Ureter (tissue), 1 donor: ENCODE measurements around the gene ADAMTS2. TPM values are rescaled to one million over a fixed set of nuclear protein-coding genes. Genes with fewer than 3 reads are reported as not detected.

ENCODE experiments used
- DNase-seq: peaks from one replicate; pipeline ENCODE4 v3.0.0-alpha.2; 2020; ENCODE audit warnings: low spot score
- total RNA-seq: library from RNA; stranded (reverse); gene quantifications from one replicate; pipeline ENCODE4 v1.2.4, GENCODE V29; 2023
- donor health status: DM: yes; HTN: yes; CAD: no.

The ADAMTS2 gene
- total RNA-seq, 1 donor from 2014 or later = 13.3 TPM

DNA sequence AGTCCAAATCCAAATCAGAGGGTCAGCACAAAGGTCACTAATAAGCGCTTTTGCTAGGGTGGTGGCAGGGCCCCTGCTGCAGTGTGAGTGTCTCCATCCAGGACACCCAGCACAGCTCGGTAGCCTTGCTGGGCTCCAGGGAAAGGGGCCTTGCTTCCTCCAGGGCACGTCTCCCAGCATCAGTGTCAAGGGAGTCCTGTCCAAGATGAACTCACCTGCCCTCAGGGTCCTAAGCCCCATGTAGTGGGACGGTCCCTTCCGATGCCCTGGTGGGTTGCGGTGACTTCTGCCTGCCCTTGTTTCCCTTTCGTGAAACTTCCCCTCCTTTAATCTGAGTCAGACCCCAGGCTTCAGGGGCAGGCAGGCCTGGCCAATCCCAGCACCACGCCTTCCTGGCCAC, 183.4 kb downstream of the ADAMTS2 start:
- DNase-seq = no peak

DNA sequence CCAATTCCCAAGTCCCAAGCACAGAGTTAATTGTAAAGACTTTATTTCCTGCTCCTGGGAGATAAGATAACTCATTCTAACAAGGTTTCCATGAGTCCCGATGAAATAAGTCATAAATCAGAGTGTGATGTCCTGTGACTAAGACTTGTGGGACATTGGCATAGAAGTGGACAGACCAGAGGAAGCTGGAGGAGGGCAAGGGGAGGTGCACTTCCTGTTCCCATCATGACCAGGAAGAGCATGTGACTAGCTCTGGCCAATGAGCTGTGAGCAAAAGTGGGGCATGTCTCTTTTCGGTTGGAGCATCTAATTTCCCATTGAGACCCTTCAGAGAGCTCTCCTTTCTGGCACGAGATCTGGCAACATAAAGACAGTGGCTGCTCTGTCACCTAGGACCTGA, 184.7 kb downstream of the ADAMTS2 start:
- DNase-seq = no peak

DNA sequence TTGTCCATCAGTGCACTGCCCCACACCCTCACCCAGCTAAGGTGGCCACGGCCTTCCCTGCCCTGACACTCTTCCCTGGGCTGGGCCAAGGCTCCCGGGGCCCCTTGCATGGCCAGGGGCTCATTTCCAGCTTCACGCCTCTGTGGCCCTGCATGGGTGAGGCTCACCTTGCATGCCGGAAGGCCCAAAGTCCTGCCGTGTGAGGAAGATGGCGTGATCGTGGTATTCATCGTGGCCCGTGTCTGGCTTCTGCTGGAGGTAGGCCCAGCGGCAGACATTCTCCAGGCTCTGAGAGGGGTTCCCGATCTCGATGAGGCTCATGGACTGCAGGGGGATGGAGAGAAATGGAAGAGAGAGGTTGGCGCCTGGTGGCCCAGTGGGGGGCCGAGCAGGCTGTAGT, 186.7 kb downstream of the ADAMTS2 start:
- no peak for DNase-seq

DNA sequence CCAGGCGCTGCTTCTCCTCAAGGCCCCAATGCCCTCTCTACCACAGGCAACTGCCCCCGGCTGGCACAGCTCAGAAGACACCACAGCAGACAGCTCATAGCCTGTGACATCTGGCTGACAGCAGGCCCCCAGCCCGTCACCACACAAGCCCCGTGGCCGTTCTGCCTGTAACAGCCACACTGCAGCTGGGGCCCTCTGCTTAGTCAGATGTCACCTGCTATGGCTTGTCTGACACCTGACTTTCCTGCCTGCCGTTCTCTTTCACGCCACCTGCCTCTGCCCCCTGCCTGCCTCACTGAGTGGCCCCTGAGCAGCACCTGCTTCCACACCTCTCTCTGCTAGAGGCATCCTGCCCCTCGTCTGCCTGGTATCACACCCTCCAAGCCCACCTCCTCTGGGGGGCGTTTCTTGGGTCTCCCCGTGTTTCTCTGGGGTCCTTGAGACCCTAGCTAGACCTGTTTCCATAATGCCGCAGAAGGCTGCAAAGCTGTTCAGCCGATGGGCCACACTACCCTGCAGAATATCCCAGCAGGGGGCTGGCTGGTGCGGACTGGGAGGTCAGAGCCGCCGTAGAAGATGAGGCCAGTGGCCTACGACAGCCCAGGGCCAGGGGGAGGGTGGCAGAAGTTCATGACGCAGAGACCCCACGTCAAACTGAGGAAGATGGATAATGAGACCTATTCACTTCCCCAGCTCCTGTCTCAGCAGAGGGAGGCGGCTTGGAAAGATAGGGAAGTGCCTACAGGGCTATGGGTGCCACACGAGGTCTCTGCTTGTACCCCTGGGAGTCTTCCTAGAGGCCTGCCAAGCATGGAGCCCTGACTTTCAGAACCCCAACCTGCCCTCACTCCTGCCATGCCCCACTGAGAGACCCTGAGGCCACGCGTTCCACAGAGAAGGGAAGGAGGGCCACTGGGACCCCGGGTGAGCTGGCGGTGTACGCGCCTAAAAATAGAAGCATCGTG, 190.0 kb downstream of the ADAMTS2 start:
- no peak for DNase-seq

DNA sequence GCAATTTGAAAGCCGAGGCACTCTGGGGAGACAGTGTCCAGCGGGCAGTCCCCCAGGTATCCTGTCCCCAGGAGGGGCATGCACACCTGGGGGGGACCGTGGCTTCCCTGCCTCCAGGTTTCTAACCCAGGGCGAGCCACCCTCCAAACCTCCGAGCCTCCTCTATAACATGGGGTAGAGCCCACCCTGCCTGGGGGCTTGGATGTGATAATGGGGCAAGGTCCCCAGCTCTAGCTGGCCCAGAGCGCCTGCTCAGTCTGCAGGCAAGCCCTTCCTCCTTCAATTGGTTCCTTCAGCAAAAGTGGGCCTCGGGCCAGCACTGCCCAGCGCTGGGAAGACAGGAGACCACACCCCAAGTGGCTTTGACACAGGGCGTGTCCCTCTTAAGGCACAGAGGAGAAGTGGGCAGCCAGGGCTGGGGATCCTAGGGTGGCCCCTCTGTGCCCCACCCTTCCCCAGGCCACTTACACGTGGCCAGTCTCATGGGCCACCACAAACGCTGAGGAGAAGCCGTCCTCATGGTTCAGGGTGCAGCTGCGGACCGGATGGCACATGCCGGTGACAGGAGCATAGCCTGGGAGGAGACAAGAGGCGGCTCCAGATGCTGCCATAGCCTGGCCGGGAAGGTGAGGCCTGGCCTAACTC, 190.8 kb downstream of the ADAMTS2 start:
- DNase-seq = no peak

DNA sequence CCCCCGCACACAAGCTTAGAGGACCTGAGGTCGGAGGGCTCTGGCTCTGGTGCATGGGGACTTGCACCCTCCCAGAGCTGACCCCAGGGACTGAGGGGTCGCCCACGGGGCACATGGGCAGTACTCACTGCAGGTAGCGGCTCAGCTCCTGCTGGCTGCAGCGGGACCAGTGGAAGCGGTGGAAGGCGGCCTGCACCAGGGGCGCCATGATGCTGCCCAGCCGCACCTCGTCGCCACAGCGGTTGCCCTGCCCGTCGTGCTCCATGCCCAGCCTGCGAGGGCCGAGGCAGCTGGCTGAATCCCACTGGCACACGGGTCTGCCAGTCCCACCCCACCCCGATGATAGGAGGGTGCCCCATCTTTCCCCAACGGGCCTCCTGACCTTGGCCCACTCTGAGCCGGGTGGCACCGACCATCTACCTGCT, 191.3 kb downstream of the ADAMTS2 start:
- no peak for DNase-seq

DNA sequence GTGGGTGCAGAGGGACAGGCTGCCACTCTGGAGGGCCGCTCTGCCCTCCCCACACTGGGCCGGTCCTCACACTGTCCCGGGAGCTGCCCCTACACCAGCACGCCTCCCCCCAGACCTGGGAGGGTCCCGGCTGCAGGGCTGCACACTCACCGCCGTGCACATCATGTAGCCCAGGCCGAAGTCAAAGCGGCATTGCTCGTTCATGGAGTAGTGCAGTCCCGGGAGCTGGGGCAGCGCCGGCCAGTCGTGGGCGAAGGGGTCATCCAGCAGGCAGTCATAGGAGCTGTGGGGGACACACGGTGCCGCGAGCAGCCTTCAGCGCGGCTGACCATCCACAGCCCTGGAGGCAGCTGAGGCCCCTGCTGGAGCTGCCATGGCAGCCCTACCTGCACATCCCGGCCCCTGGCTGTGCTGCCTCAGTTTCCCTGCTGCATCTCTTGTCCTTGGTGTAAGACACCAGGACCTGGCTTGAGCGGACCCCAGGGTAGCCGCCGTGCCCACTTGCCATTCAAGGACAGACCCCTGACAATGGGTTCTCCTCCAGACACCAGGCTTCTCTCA, 191.8 kb downstream of the ADAMTS2 start:
- DNase-seq = no peak

DNA sequence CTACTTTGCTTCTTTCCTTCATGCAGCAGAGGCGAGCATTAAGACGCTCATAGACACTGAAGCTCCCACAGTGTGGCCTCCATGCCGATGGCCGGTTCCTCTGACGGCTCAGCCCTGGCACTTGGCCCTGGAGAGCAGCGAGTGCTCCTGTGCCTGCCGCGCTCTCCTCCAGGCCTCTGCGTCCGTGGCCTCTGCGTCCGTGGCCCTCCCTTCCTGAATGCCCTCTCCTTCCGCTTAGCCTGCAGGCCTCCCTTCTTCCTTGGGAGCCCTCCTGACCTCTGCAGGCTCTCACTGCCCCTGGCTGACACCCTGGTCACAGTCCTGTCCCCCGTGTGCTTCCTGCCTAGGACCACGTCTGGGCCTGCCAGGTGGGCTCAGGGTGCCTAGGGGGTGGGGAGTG, 192.3 kb downstream of the ADAMTS2 start:
- DNase-seq = no peak

DNA sequence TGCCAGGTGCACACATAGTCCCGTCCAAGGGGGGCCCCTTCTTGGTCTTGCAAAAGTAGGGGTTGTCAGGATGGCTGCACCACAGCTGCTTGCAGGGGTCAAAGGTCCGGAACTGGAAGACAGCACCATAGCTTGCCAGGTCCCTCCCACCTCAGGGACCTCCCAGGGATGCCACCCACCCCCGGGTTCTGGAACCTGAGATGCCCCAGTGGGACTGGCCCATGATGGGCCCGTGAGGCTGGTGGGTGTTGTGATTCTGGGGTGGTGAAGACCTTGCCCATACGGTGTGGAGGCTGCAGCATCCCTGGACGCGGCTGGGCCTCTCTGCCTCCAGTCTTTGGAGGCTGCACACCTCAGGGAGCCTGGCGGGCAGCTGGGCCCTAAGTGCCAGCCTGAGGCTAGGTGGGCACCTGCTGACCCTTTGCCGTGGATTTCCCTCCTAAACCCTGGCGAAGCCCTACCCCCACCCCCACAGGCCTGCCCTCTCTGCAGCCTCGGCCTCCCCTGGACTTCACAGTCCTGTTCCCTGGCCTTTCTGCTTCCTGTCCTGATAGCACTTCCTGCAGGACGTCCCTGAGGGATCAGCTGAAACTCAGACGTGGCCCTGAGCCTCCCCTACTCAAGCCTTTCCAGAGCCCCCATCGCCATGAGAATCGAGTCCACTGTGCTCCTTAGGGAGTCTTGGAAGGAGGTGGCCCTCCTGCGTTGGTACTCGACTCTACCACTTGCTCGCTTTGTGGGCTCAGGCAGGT, 192.9 kb downstream of the ADAMTS2 start:
- DNase-seq = no peak

DNA sequence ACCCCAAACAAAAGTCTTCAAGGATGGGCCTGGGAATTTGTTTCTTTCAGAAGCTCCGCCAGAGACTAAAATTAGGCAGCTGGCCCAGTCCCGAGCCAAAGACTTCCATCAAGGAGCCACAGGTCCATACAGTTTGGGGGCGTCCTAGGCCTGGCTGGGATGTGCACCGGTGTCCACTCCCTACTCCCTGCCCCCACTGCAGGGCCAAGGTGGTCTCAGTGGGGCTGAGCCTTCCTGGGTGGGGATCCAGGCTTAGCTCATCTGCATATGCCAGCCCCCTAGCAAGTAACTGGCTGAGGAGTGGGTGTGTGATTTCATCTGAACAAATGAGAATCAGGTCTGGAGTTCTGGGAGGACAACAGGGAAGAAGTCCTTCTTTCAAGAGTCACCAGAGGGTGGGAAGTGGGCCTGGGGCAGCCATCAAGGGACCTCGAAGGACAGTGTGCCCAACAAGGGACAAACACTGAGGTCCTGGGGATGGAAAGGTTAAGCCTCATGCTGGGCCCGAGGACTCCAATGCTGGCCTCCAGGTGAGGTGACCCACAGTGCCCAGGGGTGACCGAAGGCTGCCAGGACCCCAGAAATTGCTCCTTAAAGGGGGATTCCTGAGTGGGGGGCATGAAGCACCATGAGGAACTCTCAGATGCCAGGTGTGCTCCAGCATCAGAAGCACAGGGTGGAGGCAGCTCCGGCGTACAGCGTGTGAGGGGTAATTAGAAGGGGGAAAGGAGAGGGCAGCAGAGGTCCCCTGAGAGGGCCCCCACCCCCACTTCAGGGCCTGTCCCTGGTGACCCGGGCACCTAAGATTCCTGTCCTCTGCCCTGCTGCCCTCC, 193.8 kb downstream of the ADAMTS2 start:
- no peak for DNase-seq

DNA sequence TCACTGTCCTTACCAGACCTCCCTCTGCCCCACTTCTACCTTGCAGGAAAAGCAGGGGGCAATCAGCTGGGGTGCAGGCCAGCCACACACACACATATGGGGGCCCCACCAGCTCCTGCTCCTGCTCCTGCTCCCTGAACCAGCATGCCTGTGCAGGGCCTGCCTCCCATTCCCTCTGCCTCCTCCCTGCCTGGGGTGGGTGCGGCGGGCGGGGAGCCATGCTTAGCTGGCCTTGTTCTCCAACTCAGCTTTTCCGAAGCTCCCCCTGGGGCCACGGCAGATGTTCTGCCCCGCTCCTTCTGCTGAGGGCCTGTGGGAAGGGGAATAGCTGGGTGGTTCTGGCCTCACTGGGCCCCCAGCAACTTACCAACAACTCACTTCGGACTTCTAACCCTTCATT, 195.2 kb downstream of the ADAMTS2 start:
- DNase-seq = no peak

DNA sequence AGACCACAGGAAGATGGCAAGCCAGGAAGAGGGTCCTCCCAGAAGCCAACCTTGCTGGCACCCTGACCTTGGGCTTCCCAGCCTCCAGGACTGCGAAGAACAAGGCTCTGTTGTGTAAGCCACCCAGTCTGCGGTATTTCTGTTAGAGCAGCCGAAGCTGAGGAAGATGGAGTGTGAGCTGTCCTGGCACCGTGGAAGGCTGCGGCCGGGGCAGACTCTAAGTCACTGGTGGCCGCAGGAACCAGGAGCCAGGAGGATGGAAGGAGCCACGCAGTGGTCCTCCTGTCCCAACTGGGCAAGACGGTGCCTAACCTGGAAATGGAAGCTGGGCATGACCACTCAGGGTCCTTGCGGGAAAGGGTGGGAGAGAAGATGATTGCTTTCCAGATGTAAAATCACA, 196.0 kb downstream of the ADAMTS2 start:
- DNase-seq = no peak

DNA sequence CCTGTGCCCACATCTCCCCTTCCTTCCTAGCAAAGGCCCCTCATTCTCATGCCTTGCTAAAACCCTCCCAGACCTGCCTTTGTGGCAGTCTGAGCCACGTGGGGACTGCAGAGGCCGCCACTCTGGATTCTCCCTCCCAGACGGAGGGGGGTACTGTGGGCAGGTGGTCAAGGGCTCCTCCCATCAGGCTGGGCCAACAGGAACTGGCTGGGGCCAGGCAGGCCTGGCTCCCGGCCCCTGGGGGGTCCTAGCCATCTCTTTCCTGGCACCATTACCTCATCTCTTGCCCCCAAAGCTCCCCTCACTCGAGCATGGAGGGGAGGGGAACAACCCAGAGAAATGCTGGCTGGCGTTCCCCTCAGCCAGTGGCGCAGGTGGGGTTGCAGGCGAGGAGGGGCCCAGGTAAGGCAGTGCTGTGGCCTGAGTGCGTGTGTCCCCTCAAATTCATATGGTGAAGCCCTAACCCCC, 196.5 kb downstream of the ADAMTS2 start:
- DNase-seq = no peak

DNA sequence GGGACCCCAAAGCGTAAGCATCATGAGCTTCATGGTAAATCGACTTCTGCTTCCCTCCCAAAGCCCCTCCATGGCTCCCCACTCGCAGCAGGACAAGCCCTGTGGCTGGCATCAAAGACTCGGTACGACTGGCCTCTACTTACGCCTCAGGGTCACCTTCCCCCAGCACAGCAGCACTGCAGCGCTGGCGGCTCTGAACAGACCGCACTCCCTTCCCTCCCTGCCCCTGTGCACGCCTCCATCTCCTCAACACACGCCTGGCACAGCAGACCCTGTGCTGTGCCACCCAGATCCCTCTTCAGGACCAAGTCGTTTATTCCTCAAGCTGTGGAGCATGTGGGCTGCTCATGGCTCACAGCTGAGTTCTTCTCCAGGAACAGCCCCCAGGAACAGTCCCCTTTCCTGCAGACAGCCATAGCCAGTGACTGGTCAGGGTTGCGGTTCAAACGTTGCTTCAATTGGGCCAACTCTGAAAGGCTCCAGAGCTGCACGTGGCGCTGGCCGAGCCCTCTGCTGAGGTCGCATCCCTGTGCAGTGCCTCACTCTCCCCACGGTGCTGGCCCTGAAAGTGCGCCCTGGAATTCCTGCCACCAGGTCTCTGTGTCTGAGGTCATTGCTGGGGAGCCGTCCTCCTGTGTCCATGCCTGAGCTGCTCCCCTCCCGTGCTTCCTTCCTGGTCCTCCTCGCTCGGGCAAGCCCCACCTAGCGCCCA, 197.1 kb downstream of the ADAMTS2 start:
- no peak for DNase-seq

DNA sequence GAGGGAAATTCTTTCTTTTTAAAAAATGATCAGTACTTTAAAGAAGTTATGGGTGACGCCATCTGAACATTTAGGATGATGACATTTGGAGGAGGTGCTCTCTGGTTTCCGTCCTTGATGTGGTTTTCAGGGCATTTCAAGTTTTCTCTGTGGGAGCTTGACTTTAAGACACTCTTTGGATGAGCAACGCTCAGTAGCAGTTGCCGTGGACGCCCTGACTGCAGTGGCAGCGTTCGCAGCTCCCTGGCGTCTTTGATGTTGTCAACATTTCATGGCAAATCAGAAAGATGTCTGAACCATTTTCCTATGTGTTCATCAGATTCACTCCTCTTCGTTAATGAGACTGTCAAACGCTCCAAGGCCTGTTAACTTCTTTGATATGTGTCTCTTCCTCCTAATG, 199.0 kb downstream of the ADAMTS2 start:
- DNase-seq = no peak

DNA sequence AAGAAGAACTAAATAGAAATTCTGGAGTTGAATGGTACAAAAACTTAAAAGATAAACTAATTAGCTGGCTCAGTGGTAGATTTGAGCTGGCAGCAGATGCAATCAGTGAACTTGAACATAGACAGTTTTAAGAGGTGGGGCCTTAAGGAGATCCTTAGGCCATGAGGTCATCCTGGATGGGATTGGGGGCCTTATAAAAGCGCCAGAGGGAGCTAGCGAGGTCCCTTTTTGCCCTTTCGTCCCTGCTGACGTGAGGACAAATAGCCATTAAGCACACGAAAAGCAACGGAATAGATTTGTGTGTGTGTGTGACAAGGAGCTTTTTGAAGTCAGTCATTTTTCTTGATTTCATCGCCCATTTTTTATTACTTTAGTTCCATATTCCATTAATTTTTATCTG, 201.8 kb downstream of the ADAMTS2 start:
- DNase-seq = no peak

DNA sequence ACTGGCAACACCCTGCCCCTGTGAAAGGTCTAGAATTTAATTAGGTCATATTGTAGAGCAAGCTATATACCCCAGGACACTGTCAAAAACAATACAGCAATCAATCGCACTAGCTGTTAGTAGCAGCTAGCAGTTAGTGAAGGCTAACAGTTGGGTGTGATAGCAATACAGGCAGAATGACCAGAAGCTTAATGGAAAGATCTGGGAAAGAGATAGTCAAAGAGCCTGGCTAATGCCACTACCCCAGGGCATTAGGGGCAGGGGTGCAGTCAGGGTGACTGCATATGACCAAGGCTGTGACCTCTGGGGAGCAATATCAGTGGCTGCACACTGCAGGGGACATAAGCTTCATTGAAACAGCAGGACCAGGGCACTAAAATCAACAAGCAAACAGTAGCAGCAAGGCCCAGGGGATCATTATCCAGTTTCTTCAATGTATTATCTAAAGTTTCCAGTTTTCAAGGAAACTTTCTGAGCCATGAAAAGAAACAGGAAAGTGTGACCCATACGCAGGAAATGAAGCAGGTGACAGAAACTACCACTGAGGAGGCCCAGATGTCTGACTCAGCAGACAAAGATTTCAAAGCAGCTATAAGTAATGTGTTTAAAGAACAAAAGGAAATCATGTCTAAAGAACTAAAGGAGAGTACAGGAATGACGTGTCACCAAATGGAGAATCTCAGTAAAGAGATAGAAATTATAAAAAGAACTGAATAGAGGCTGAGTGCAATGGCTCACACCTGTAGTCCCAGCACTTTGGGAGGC, 202.6 kb downstream of the ADAMTS2 start:
- DNase-seq = no peak

DNA sequence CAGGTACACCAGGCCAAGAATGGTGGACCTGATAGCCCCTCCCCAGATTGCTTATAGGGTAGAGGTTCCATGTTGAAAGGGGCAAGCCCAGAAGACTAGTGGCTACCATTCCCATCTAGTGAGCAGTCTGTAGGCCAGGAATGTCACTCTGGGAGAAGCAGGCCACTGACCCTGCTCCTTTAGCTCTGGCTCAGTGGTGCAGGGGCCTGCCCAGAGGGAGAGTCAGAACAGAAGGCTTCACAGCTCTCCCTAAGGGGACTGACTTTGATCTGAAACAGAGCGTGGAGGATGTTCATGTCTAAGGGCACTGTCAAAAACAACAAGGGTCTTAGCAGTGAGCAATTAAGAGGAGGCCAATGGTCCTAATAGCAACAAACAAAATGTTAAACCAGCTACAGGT, 203.4 kb downstream of the ADAMTS2 start:
- DNase-seq = no peak

DNA sequence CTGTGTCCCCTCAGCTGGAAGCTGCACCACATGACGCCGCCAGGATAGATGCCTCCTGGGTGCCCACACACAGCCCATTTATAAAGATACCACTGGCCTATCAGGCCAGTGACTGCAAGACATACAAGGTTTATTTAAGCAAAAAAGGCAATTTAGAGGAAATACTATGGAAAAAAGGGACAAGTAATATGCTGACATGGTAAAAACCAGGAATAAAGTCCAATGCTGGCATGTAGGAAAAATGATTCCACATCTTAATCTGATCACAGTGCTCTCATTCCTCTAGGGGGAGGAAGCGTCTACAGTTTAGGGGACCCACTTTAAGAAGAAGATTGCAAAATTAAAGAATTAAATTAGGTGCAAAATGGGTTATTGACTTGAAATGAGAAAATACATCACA, 205.0 kb downstream of the ADAMTS2 start:
- no peak for DNase-seq

DNA sequence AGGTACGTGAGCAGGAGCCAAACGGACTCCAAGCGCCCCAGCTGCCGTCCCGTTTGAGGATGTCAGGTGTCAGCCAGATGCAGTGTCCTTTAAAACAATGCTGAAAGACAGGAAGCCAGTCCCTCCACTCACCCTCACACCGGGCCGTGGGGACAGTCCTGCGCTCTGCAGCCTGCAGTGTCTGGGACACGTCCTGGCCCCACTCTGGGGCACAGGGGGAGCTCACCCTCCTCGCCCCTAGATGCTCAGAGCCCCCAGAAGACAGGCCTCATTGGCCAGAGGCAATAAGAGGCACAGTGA, 205.4 kb downstream of the ADAMTS2 start:
- DNase-seq = no peak
